ENCODE measurements around the gene PNPLA7.

- TF ChIP-seq CTCF (IDR thresholded peaks at IDR 0.05 in 4 of 5, conservative IDR thresholded peaks at IDR 0.05 in 1 of 5) (no peak), POLR2A (IDR thresholded peaks at IDR 0.05) (no peak)
These were observed 30.6 kb downstream of the PNPLA7 start for GRCh38 chr9:137519553-137519952.

Data from gastrocnemius medialis (tissue), 4 donors.